Panc1 (cell line): ENCODE results near the gene RS1. TPM values are rescaled to one million over a fixed set of nuclear protein-coding genes. Genes with fewer than 3 reads are reported as not detected.

Source experiments
- ATAC-seq: fragments of 200-7000 bp; cut with Tn5 transposase; 2 replicates; pipeline ENCODE4 v1.9.1; 2020; ENCODE audit warnings: mild to moderate bottlenecking, moderate library complexity
- BruUV-seq: library from RNA; stranded (reverse); fragments of 400-500 nt; replicated peaks from 2 replicates; lab custom pipeline; 2021; lab: Mats Ljungman, UMichigan
- CTCF ChIA-PET: fragments of 300-600 bp; sonication (Branson Sonifier 250); formaldehyde crosslinking; loops from one replicate; lab custom pipeline; 2022; ENCODE audit warnings: antibody characterized with exemption; lab: Charles Lee
- POLR2A ChIA-PET: fragments of 300-600 bp; sonication (Branson Sonifier 250); formaldehyde crosslinking; loops from one replicate; lab custom pipeline; 2022; ENCODE audit warnings: antibody characterized with exemption; lab: Charles Lee
- DNase-seq: peaks from one replicate; pipeline ENCODE4 v3.0.0-alpha.2; 2010; ENCODE audit warnings: low read depth, low spot score
- H3K27ac ChIP-seq: 2 replicates; pipeline ENCODE4 v1.5.1; 2011; ENCODE audit warnings: mild to moderate bottlenecking, low read length, inconsistent platforms
- H3K27me3 ChIP-seq: fragments of 200-500 bp; sonication (Bioruptor generic); 2 replicates; pipeline ENCODE4 v1.6.0; 2014; ENCODE audit warnings: low read length, inconsistent platforms; ENCODE audit not compliant: control insufficient read depth, insufficient read depth
- H3K36me3 ChIP-seq: fragments of 200-500 bp; sonication (Bioruptor generic); 2 replicates; pipeline ENCODE4 v1.5.1; 2014; ENCODE audit warnings: inconsistent platforms, mild to moderate bottlenecking, low read length, moderate library complexity; ENCODE audit not compliant: control insufficient read depth, insufficient read depth
- H3K4me1 ChIP-seq: 2 replicates; pipeline ENCODE4 v1.5.1; 2011; ENCODE audit warnings: inconsistent platforms, mild to moderate bottlenecking, low read length, moderate library complexity; ENCODE audit not compliant: control insufficient read depth, insufficient read depth
- H3K4me3 ChIP-seq, 2 experiments: 2 replicates each; pipeline ENCODE4 v1.5.1; 2011 to 2012; ENCODE audit warnings: low read depth in 2 of 2, low read length in 2 of 2, mild to moderate bottlenecking in 2 of 2, inconsistent platforms in 1 of 2, moderate library complexity in 1 of 2
- H3K9me3 ChIP-seq: fragments of 200-500 bp; sonication (Bioruptor generic); 2 replicates; pipeline ENCODE4 v1.5.1; 2014; ENCODE audit warnings: low read depth, mild to moderate bottlenecking, inconsistent platforms, low read length, moderate library complexity; ENCODE audit not compliant: control insufficient read depth, insufficient read depth
- POLR2AphosphoS5 ChIP-seq: IDR thresholded peaks from 2 replicates; pipeline ENCODE4 v1.6.1; 2012; ENCODE audit warnings: mild to moderate bottlenecking, low read depth, low read length, moderate library complexity
- SIN3A ChIP-seq: IDR thresholded peaks from 2 replicates; pipeline ENCODE4 v1.6.1; 2012; ENCODE audit warnings: low read depth, mild to moderate bottlenecking, low read length, moderate library complexity, borderline replicate concordance; ENCODE audit not compliant: insufficient read depth
- TCF7L2 ChIP-seq: IDR thresholded peaks from 2 replicates; pipeline ENCODE4 v1.6.1; 2011; ENCODE audit warnings: mild to moderate bottlenecking, low read depth, low read length, inconsistent platforms
- in situ Hi-C: cut with HindIII; loops from 2 replicates; pipeline ENCODE4 v1.10.0; 2016; ENCODE audit warnings: low sequenced_read_pairs, low pct_unique_long_range_greater_than_20kb
- intact Hi-C: fragments of 100-400 bp; cut with micrococcal nuclease; formaldehyde crosslinking; loops from one replicate; pipeline ENCODE4 v1.10.0; 2022; ENCODE audit not compliant: unreplicated experiment
- total RNA-seq: library from RNA; stranded (reverse); gene quantifications from one replicate; pipeline ENCODE4 v1.2.1, GENCODE V29; 2021; ENCODE audit not compliant: unreplicated experiment
- TF ChIP-seq, protein P1 (sequence below), 2 experiments: IDR thresholded peaks; 2 replicates each; pipeline ENCODE4 v1.6.1; 2011 to 2012; ENCODE audit warnings: low read depth in 2 of 2, control low read depth in 1 of 2, low read length in 1 of 2, mild to moderate bottlenecking in 1 of 2, moderate library complexity in 1 of 2; ENCODE audit not compliant: insufficient read depth in 1 of 2
- TF ChIP-seq, protein P2 (sequence below): fragments of 450-650 bp; IDR thresholded peaks from 2 replicates; pipeline ENCODE4 v1.5.1; 2017; ENCODE audit warnings: mild to moderate bottlenecking

RS1 gene
- total RNA-seq, 1 experiment from 2014 or later: not detected

DNA sequence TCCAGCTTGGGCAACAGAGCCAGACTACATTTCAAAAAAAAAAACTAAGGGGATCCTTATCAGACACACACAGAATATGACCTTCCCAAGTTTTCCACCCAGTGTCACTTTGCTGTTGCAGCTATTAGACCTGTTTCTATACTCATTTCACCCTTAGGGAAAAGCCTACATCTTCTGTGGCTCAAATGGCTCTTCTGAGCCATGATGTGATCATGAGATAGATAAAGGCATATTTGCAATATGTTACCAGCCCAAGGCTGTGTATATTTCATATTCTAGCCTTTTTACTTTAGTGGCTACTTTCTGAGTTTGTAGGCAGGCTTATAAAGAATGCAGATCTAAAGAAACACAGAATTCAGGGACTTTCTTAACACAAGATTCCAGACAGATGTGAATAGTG, 19.3 kb downstream of the RS1 start:
- ATAC-seq (no peak), DNase-seq (no peak)
- CTCF ChIA-PET: no interaction called here
- BruUV-seq: no TSS peak
- Histone ChIP-seq H3K36me3 (no peaks in the 10 kb centered on the region), H3K4me1 (no peaks in the 10 kb centered on the region), H3K27me3 (no peaks in the 10 kb centered on the region), H3K4me3 (no peak overlapping the region), H3K27ac (no peak overlapping the region), H3K9me3 (no peaks in the 10 kb centered on the region)
- intact Hi-C loops (no loop called here), in situ Hi-C loops (no loop called here)
- no peak for TF ChIP-seq POLR2AphosphoS5
- TF ChIP-seq TCF7L2: no peak
- TF ChIP-seq, protein P1, sequence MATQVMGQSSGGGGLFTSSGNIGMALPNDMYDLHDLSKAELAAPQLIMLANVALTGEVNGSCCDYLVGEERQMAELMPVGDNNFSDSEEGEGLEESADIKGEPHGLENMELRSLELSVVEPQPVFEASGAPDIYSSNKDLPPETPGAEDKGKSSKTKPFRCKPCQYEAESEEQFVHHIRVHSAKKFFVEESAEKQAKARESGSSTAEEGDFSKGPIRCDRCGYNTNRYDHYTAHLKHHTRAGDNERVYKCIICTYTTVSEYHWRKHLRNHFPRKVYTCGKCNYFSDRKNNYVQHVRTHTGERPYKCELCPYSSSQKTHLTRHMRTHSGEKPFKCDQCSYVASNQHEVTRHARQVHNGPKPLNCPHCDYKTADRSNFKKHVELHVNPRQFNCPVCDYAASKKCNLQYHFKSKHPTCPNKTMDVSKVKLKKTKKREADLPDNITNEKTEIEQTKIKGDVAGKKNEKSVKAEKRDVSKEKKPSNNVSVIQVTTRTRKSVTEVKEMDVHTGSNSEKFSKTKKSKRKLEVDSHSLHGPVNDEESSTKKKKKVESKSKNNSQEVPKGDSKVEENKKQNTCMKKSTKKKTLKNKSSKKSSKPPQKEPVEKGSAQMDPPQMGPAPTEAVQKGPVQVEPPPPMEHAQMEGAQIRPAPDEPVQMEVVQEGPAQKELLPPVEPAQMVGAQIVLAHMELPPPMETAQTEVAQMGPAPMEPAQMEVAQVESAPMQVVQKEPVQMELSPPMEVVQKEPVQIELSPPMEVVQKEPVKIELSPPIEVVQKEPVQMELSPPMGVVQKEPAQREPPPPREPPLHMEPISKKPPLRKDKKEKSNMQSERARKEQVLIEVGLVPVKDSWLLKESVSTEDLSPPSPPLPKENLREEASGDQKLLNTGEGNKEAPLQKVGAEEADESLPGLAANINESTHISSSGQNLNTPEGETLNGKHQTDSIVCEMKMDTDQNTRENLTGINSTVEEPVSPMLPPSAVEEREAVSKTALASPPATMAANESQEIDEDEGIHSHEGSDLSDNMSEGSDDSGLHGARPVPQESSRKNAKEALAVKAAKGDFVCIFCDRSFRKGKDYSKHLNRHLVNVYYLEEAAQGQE (IDR thresholded peaks at IDR 0.05; ENCODE audit: insufficient read depth in 1 of 2, low read depth in 2 of 2, low read length in 1 of 2): no peak
- TF ChIP-seq SIN3A: no peak
- TF ChIP-seq, protein P2, sequence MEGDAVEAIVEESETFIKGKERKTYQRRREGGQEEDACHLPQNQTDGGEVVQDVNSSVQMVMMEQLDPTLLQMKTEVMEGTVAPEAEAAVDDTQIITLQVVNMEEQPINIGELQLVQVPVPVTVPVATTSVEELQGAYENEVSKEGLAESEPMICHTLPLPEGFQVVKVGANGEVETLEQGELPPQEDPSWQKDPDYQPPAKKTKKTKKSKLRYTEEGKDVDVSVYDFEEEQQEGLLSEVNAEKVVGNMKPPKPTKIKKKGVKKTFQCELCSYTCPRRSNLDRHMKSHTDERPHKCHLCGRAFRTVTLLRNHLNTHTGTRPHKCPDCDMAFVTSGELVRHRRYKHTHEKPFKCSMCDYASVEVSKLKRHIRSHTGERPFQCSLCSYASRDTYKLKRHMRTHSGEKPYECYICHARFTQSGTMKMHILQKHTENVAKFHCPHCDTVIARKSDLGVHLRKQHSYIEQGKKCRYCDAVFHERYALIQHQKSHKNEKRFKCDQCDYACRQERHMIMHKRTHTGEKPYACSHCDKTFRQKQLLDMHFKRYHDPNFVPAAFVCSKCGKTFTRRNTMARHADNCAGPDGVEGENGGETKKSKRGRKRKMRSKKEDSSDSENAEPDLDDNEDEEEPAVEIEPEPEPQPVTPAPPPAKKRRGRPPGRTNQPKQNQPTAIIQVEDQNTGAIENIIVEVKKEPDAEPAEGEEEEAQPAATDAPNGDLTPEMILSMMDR: no peak
- POLR2A ChIA-PET: interaction anchor here (0.6 kb wide), 1 partner anchor 655 kb away, joined by 3 read pairs; no protein-coding TSS in a partner anchor

DNA sequence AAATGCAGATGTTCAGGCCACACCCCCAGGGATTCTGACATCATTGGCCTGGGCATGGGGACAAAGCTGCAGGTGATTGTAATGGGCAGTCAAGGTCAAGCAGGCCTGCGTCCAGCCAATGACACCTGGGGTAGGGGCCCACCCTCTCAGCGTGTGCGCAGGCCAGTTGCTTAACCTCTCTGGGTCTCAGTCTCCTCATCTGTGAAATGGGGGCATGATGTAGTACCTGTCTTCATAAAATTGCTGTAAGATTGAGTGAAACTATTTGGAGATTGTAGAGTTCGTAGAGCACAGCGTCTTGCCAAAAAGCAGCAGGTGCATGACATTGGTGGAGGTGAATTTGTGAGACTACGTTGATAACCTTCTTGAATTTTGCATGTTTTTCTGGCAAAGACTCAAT, 21.2 kb downstream of the RS1 start:
- Histone ChIP-seq H3K27me3 (no peaks in the 10 kb centered on the region), H3K9me3 (no peaks in the 10 kb centered on the region), H3K4me3 (no peak overlapping the region), H3K36me3 (no peaks in the 10 kb centered on the region), H3K4me1 (no peaks in the 10 kb centered on the region), H3K27ac (no peak overlapping the region)
- no peak for TF ChIP-seq POLR2AphosphoS5
- TF ChIP-seq, protein P2: no peak
- TF ChIP-seq, protein P1 (IDR thresholded peaks at IDR 0.05; ENCODE audit: insufficient read depth in 1 of 2, low read depth in 2 of 2, low read length in 1 of 2): no peak
- no peak for TF ChIP-seq SIN3A
- TF ChIP-seq TCF7L2: no peak
- intact Hi-C loops: no loop called here
- no TSS peak for BruUV-seq
- in situ Hi-C loops: no loop called here
- DNase-seq (no peak), ATAC-seq (no peak)
- CTCF ChIA-PET: no interaction called here
- POLR2A ChIA-PET: no interaction called here
